ENCODE measurements around the gene PTK7. TPM values are rescaled to one million over a fixed set of nuclear protein-coding genes. Genes with fewer than 3 reads are reported as not detected.

Gene PTK7
- total RNA-seq, 2 experiments from 2014 or later, result 13.0 to 18.5 TPM

- Histone ChIP-seq H3K4me2 (ENCODE audit: low read length) (no peak overlapping the region), H3K4me3 (ENCODE audit: low read depth, low read length, poor library complexity, severe bottlenecking) (no peak overlapping the region), H3K9me3 (ENCODE audit: low read length) (no peaks in the 10 kb centered on the region), H3K79me2 (ENCODE audit: insufficient read depth, low read depth, low read length) (no peaks in the 10 kb centered on the region), H3K9me2 (ENCODE audit: insufficient read depth, low read length) (no peaks in the 10 kb centered on the region), H3K4me1 (ENCODE audit: insufficient read depth, low read length, poor library complexity, severe bottlenecking) (peaks cover 19% of the 10 kb centered on the region), H3K27ac (ENCODE audit: low read depth, low read length, poor library complexity, severe bottlenecking) (no peak overlapping the region), H3K36me3 (ENCODE audit: insufficient read depth, low read length) (no peaks in the 10 kb centered on the region), H4K20me1 (ENCODE audit: insufficient read depth, low read length) (no peaks in the 10 kb centered on the region), H2AFZ (ENCODE audit: low read length) (no peak overlapping the region)
- TF ChIP-seq EZH2phosphoT487 (IDR thresholded peaks at IDR 0.05; ENCODE audit: borderline replicate concordance, low read depth, low read length) (no peak), CTCF (conservative IDR thresholded peaks at IDR 0.05; ENCODE audit: low read length) (no peak)
- ChIA-PET CTCF (ENCODE audit: unreplicated experiment) (no interaction called here), POLR2A (no interaction called here)
- DNase-seq (ENCODE audit: low spot score), result no peak
- BruUV-seq (replicated peaks), result no TSS peak
- intact Hi-C loops (cut with micrococcal nuclease; ENCODE audit: unreplicated experiment), result no loop called here
Measured at GRCh38 chr6:43141644-43142043, 65.5 kb downstream of the PTK7 start.

GRCh38 chr6:43142101-43142500 lies 66.0 kb downstream of the PTK7 start:
- no TSS peak for BruUV-seq (replicated peaks)
- POLR2A ChIA-PET, result interaction anchor here (0.7 kb wide), 1 partner anchor 133 kb away, joined by 3 read pairs; no protein-coding TSS in a partner anchor
- peak; percentile 43 for DNase-seq (ENCODE audit: low spot score)

More at GRCh38 chr6:43142101-43142500, 66.0 kb downstream of the PTK7 start:
- no peak overlapping the region for H3K4me3 ChIP-seq (ENCODE audit: low read depth, low read length, poor library complexity, severe bottlenecking)
- H3K9me2 ChIP-seq (ENCODE audit: insufficient read depth, low read length), result no peaks in the 10 kb centered on the region
- H3K79me2 ChIP-seq (ENCODE audit: insufficient read depth, low read depth, low read length), result no peaks in the 10 kb centered on the region
- intact Hi-C loops (cut with micrococcal nuclease; ENCODE audit: unreplicated experiment), result no loop called here
- H4K20me1 ChIP-seq (ENCODE audit: insufficient read depth, low read length), result no peaks in the 10 kb centered on the region
- CTCF ChIA-PET (ENCODE audit: unreplicated experiment), result no interaction called here
- H3K27ac ChIP-seq (ENCODE audit: low read depth, low read length, poor library complexity, severe bottlenecking), result no peak overlapping the region
- no peak for TF ChIP-seq CTCF (conservative IDR thresholded peaks at IDR 0.05; ENCODE audit: low read length)
- no peak for TF ChIP-seq EZH2phosphoT487 (IDR thresholded peaks at IDR 0.05; ENCODE audit: borderline replicate concordance, low read depth, low read length)
- no peaks in the 10 kb centered on the region for H3K36me3 ChIP-seq (ENCODE audit: insufficient read depth, low read length)
- H3K4me1 ChIP-seq (ENCODE audit: insufficient read depth, low read length, poor library complexity, severe bottlenecking), result peaks cover 19% of the 10 kb centered on the region
- no peaks in the 10 kb centered on the region for H3K9me3 ChIP-seq (ENCODE audit: low read length)
- H2AFZ ChIP-seq (ENCODE audit: low read length), result no peak overlapping the region
- H3K4me2 ChIP-seq (ENCODE audit: low read length), result no peak overlapping the region

Measured in OCI-LY7 (cell line).